Activated CD8-positive, alpha-beta memory T cell treated with anti-CD3 and anti-CD28 coated beads for 24 hours (primary cell): ENCODE results near the gene CHCT1.
"Not testable (repeated sequence)": the region's sequence is repeated elsewhere in the genome, so short reads cannot be mapped to it uniquely, and the experiment has no call there.

ENCODE experiments used
- DNase-seq: peaks from one replicate; pipeline ENCODE4 v3.0.0-alpha.2; 2020

CHCT1 gene

GRCh38 chr17:60422162-60422665, at the start of gene CHCT1:
Gene CHCT1 (plus strand): TSS chr17:60422489. CDS start chr17:60422593, 104 bp downstream.
- DNase-seq, result no peak

GRCh38 chr17:60372790-60373483, 49.4 kb upstream of the CHCT1 start:
- DNase-seq, result no peak

- not testable (repeated sequence) for DNase-seq
Observed at GRCh38 chr17:60378187-60378586, 44.1 kb upstream of the CHCT1 start.

- DNase-seq, result not testable (repeated sequence)
Observed at GRCh38 chr17:60379461-60379860, 42.8 kb upstream of the CHCT1 start.

- DNase-seq, result no peak
Observed at GRCh38 chr17:60381958-60382357, 40.3 kb upstream of the CHCT1 start.

GRCh38 chr17:60383379-60383778, 38.9 kb upstream of the CHCT1 start:
- DNase-seq, result no peak

- DNase-seq, result not testable (repeated sequence)
Observed at GRCh38 chr17:60384921-60385320, 37.4 kb upstream of the CHCT1 start.

- no peak for DNase-seq
Observed at GRCh38 chr17:60386147-60387058, 35.9 kb upstream of the CHCT1 start.

GRCh38 chr17:60387666-60388065, 34.6 kb upstream of the CHCT1 start:
- DNase-seq, result no peak

- no peak for DNase-seq
Observed at GRCh38 chr17:60388742-60389141, 33.5 kb upstream of the CHCT1 start.

GRCh38 chr17:60390186-60390585, 32.1 kb upstream of the CHCT1 start:
- DNase-seq, result peak; percentile 15

GRCh38 chr17:60390925-60391470, 31.3 kb upstream of the CHCT1 start:
- DNase-seq, result peak; percentile 63

- DNase-seq, result no peak
Observed at GRCh38 chr17:60391471-60392041, 30.7 kb upstream of the CHCT1 start.

- peak; percentile 98 for DNase-seq
Observed at GRCh38 chr17:60392042-60392844, 30.0 kb upstream of the CHCT1 start, which contains the start of gene USP32. Gene USP32 (minus strand): TSS chr17:60392133. CDS start chr17:60391939, 194 bp downstream.

- DNase-seq, result peak; percentile 74
Observed at GRCh38 chr17:60392845-60393702, 29.2 kb upstream of the CHCT1 start.

GRCh38 chr17:60393840-60394723, 28.2 kb upstream of the CHCT1 start:
- no peak for DNase-seq

- no peak for DNase-seq
Observed at GRCh38 chr17:60395508-60396065, 26.7 kb upstream of the CHCT1 start.

- DNase-seq, result no peak
Observed at GRCh38 chr17:60396412-60396811, 25.9 kb upstream of the CHCT1 start.

- no peak for DNase-seq
Observed at GRCh38 chr17:60398227-60398959, 23.9 kb upstream of the CHCT1 start.
